ENCODE results near the gene LTBP3. TPM values are rescaled to one million over a fixed set of nuclear protein-coding genes. Genes with fewer than 3 reads are reported as not detected.

LTBP3 gene
- total and polyA plus RNA-seq, 2 of the 4 experiments (the other 2 are of a cell fraction): 6.6 to 145 TPM

GRCh38 chr11:65557280-65558001, 718 bp downstream of the LTBP3 start:
- Histone ChIP-seq H3K4ac (ENCODE audit: low read depth, low read length) (peak overlapping the region; percentile 63), H4K91ac (ENCODE audit: insufficient read depth, low read depth, low read length) (peak overlapping the region; percentile 87; the same call in 1 of the 2 replicates), H3K9me3 (ENCODE audit: control insufficient read depth, insufficient read depth, low read length) (no peaks in the 10 kb centered on the region), H3K4me1 (ENCODE audit: control insufficient read depth, insufficient read depth, low read length) (peaks cover 43% of the 10 kb centered on the region), H4K20me1 (ENCODE audit: insufficient read depth, low read length) (peaks cover 12% of the 10 kb centered on the region), H3K23ac (ENCODE audit: low read depth, low read length) (peak overlapping the region; percentile 18), H2AK5ac (ENCODE audit: low read depth, low read length) (peak overlapping the region; percentile 41), H3K27me3 (ENCODE audit: control insufficient read depth, insufficient read depth, low read length) (no peaks in the 10 kb centered on the region), H3K79me1 (ENCODE audit: low read depth in 1 of 2, low read length in 2 of 2) (peaks cover 16 to 45% of the 10 kb centered on the region in 2 experiments; a peak in 3 of 4 replicates), H3K9me1 (ENCODE audit: insufficient read depth, low read length) (peaks cover 25% of the 10 kb centered on the region), H2BK15ac (ENCODE audit: low read depth, low read length) (peak overlapping the region; percentile 32; the same call in 1 of the 3 replicates), H4K8ac (ENCODE audit: low read depth in 2 of 2, low read length in 2 of 2) (peak overlapping the region; percentile 39 to 87; a peak in 1 of 4 replicates), H4K5ac (ENCODE audit: low read depth, low read length) (peak overlapping the region; percentile 39), H2BK120ac (ENCODE audit: low read depth, low read length) (peak overlapping the region; percentile 7; the same call in 1 of the 2 replicates), H2BK5ac (ENCODE audit: low read depth, low read length, poor library complexity, severe bottlenecking) (peak overlapping the region; percentile 72), H2BK20ac (ENCODE audit: low read depth, low read length) (no peak overlapping the region), H3K18ac (ENCODE audit: low read depth, low read length) (peak overlapping the region; percentile 7), H3K14ac (replicated peaks; ENCODE audit: low read depth, low read length) (peak overlapping the region; percentile 34), H3K9ac (ENCODE audit: low read depth, low read length) (peak overlapping the region; percentile 71), H2AK9ac (replicated peaks; ENCODE audit: low read depth, low read length, poor library complexity) (peak overlapping the region; percentile 97), H3K36me3 (ENCODE audit: control insufficient read depth, insufficient read depth, low read length) (peaks cover 4% of the 10 kb centered on the region; the same call in 1 of the 2 replicates), H3K4me2 (ENCODE audit: low read depth, low read length) (peak overlapping the region; percentile 81), H2AFZ (replicated peaks; ENCODE audit: low read length, poor library complexity) (peak overlapping the region; percentile 79), H3K56ac (ENCODE audit: extremely low read depth, insufficient read depth, low read length) (no peak overlapping the region), H3K4me3 (ENCODE audit: insufficient read depth, low read depth, low read length) (peak overlapping the region; percentile 74), H3K27ac (ENCODE audit: insufficient read depth, low read length) (peak overlapping the region; percentile 78)
- no peak for DNase-seq
- ChIA-PET CTCF (no interaction called here), POLR2A (ENCODE audit: unreplicated experiment) (no interaction called here)
- in situ Hi-C loops (cut with MboI; ENCODE audit: low sequenced_read_pairs): no loop called here
- peak; percentile 16 for ATAC-seq (ENCODE audit: low read depth)
- no peak for TF ChIP-seq BHLHE40 (IDR thresholded peaks at IDR 0.05; ENCODE audit: low read depth, low read length)
- TF ChIP-seq CEBPB (IDR thresholded peaks at IDR 0.05; ENCODE audit: low read depth, low read length): no peak
- TF ChIP-seq, protein P1, sequence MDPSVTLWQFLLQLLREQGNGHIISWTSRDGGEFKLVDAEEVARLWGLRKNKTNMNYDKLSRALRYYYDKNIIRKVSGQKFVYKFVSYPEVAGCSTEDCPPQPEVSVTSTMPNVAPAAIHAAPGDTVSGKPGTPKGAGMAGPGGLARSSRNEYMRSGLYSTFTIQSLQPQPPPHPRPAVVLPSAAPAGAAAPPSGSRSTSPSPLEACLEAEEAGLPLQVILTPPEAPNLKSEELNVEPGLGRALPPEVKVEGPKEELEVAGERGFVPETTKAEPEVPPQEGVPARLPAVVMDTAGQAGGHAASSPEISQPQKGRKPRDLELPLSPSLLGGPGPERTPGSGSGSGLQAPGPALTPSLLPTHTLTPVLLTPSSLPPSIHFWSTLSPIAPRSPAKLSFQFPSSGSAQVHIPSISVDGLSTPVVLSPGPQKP (IDR thresholded peaks at IDR 0.05; ENCODE audit: borderline replicate concordance, low read depth, low read length): no peak
- no peak for TF ChIP-seq RCOR1 (IDR thresholded peaks at IDR 0.05; ENCODE audit: insufficient replicate concordance, low read length)
- TF ChIP-seq MAFK (IDR thresholded peaks at IDR 0.05; ENCODE audit: low read depth, low read length): no peak
- TF ChIP-seq CHD1 (IDR thresholded peaks at IDR 0.05; ENCODE audit: low read depth, low read length): no peak
- no peak for TF ChIP-seq USF2 (IDR thresholded peaks at IDR 0.05; ENCODE audit: low read depth, low read length)
- intact Hi-C loops (cut with micrococcal nuclease): loop anchor here (1.0 to 2.0 kb wide), 2 partner anchors 13 to 17 kb away; partner anchors contain the start of gene ZNRD2
- 4% methylated on average over 21 of the region's 47 CpGs; no CpG with 5 or more reads in 1 of the 2 experiments for whole genome bisulfite sequencing, 2 experiments (ENCODE audit: extremely low coverage in 2 of 2, insufficient read length in 1 of 2)
- dilution Hi-C loops (cut with HindIII; ENCODE audit: low sequenced_read_pairs, unreplicated experiment): no loop called here
- BruUV-seq (replicated peaks): no TSS peak

Data from IMR-90 (cell line).